8988T (cell line): ENCODE measurements around the gene CSTPP1.
"Not testable (repeated sequence)": the region's sequence is repeated elsewhere in the genome, so short reads cannot be mapped to it uniquely, and the experiment has no call there.

Experiments used
- DNase-seq: peaks from one replicate; pipeline ENCODE4 v3.0.0; 2011

The CSTPP1 gene

DNA sequence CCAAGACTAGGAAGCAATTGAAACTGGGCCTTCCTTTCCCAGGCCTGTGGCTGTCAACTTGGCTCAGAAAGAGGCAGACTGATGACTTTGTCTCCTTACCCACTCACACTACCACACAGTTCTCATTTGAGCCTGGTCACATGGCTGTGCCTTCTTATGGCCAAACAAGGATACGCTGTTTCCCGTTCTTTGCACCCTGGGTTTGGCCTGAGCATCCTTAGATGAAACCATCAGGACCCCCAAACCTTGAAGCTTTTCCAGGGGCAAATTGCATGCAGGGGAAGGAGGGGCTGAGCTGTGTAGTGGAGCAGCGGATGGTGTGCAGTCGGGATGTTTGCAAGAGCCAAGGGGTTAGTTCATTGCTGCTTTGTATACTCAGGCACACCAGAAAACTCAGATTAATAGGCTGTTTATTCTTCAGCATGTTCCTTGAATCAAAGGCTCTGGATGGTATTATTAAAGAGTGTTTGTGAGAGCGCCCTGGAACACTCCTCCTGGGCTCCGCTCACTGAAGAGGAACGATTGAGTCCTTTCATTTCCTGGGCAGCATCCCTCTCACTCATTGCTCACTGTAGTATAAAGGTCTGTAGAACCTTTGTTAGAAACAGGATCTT lies 170.3 kb downstream of the CSTPP1 start:
- no peak for DNase-seq

DNA sequence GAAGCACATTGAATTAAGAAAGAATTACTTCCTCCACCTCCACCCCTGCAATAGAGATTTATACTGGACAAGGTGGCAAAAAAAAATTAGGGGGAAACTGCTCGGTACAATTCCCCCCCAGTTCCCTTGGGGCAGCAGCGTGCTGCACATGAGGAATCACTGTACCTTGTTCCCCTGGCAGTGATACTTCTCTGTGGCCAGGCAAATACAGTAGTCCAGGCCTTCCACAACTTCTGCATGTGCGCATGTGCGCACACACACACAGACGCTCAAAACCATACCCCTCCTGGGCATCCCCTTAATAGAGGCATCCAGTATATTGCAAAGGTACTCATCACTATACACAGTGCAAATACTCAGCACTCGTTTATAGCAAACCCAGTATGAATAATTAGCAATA lies 171.2 kb downstream of the CSTPP1 start:
- DNase-seq: no peak

DNA sequence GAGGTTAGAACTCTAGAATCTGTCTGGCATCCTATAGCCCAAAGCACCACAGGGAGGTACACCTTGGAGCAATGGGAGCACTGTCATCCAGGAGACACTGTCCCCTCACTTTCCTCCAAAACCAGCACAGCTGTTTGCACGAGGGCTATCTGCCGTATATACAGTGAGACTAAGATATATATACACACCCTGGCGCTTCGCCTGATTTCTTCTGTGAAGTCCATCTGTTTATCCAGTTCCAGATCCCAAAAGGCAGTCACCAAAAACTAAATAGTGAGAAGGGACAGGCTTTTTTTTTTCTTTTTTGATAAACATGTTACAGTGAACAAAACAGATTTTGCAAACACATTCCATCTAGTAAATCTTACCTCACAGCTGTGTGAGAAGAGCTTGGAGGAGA lies 171.7 kb downstream of the CSTPP1 start:
- DNase-seq: no peak

DNA sequence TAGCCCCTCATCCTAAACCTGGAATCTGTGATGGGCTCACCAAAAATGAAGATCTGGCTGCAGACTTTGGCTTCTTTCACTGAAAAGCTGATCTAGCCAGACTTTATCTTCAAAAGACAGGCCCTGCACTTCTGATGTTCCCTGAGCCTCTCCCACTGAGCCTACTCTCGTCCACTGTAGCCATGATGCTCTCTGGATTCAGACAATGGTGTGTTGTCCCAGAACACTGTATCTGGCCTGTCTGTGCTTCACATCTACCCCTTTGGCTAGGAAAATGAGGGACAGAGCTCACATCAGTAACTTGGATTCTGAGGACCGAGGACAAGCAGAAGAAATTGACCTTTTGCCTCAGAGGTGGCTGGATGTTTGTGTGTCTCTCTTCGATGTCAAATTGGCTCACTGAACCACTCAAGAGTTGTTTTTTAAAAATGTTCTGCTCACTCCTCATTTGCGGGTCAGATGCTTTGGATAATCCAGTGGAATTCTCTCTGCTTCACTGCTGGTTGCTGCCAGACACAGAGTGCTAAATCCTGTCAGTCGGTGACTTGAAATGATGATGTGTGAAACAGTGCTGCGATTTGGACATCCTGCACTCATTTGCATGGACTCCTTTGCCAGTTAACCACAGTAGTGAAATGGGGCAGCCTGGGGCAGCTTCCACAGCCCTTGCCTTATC lies 172.6 kb downstream of the CSTPP1 start:
- no peak for DNase-seq

DNA sequence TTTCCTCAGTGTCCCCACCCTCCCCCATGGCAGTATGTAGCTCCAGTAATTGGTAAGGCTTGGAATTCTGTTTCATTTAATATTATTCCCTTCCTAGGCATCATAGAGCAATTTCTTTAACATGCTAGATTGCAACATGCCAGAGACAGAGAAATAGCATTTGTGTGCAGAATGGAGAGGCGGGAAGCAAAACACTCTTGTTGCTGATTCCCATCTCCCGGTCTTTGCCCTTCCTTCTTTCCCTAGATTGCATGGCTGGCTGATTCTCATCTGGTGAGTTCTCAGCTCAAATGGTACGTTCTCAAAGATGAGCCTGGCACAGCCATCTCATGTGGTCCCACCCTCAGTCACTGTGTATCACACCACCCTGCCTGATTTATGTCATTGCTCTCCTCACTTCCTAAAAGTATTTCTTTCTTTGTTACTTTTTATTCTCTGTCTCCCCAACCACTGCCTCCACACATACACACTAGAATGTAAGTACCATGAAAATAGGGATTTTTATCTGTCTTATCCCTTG lies 173.2 kb downstream of the CSTPP1 start:
- no peak for DNase-seq

DNA sequence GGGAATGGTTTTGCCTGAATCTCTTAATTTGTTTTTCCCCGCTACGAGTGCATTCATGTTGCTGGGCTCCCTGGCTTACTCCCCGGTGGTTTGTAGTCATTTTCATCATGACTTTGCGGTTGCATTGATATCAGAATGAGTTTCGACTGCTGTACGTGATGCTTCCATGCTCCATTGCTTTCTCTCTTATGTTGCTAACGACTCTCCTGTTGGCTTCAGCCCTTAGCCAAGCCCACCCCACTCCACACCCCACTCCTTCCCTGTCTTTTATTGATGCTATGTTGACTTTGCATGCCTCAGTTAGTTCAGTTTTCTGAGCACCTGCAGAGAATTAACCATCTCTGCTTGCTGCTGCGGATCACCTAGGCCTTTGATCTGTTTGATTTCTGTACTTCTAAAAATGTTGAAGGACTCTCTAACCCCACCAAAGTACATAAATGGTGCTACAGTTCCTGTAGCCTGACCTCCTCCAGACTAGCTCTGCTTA lies 174.8 kb downstream of the CSTPP1 start:
- DNase-seq: no peak

DNA sequence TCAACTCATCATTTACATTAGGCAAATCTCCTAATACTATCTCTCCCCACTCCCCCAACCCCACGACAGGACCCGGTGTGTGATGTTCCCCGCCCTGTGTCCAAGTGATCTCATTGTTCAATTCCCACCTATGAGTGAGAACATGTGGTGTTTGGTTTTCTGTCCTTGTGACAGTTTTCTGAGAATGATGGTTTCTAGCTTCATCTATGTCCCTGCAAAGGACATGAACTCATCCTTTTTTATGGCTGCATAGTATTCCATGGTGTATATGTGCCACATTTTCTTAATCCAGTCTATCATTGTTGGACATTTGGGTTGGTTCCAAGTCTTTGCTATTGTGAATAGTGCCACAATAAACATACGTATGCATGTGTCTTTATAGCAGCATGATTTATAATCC lies 176.4 kb downstream of the CSTPP1 start:
- not testable (repeated sequence) for DNase-seq

DNA sequence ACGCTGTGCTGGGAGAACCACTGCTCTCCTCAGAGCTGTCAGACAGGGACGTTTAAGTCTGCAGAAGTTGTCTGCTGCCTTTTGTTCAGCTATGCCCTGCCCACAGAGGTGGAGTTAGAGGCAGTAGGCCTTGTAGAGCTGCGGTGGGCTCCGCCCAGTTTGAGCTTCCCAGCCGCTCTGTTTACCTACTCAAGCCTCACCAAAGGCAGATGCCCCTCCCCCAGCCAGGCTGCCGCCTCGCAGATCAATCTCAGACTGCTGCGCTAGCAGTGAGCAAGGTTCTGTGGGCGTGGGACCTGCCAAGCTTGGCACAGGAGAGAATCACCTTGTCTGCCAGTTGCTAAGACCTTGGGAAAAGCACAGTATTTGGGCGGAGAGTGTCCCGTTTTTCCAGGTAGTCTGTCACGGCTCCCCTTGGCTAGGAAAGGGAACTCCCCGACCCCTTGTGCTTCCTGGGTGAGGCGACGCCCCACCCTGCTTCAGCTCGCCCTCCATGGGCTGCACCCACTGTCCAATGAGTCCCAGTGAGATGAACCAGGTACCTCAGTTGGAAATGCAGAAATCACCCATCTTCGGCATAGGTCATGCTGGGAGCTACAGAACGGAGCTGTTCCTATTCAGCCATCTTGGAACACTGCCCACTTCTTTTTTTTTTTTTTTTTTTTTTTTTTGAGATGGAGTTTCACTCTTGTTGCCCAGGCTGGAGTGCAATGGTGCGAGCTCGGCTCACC lies 182.6 kb downstream of the CSTPP1 start:
- not testable (repeated sequence) for DNase-seq

DNA sequence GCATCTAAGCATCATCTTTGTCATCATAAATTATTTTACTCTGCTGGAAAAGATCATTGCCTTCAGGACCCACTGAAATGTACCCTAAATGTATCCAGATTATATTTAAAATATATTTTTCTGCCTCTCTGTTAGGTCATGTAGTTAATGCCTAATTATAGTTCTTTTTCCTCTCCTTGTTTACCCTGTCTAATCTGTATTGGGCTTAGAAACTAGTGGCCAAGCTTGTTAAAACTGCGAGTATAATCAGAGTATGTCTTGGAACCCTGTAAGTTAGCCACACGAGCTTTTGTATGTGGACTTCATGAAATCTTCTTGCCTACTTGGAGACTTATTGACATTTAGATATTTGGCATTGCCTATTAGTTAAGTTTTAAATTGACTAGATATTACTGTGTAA lies 184.5 kb downstream of the CSTPP1 start:
- no peak for DNase-seq

DNA sequence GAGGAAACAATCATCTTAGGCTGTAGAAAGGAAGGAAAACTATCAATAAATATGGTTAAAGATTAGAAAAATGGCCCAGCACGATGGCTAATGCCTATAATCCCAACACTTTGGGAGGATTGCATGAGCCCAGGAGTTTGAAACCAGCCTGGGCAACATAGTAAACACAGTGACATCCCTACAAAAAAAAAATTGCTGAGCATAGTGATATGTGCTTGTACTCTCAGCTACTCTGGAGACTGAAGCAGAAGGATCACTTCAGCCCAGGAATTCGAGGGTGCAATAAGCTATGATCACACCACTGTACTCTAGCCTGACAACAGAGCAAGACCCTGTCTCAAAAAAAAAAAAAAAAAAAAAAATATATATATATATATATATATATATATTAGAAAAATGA lies 185.2 kb downstream of the CSTPP1 start:
- no peak for DNase-seq

DNA sequence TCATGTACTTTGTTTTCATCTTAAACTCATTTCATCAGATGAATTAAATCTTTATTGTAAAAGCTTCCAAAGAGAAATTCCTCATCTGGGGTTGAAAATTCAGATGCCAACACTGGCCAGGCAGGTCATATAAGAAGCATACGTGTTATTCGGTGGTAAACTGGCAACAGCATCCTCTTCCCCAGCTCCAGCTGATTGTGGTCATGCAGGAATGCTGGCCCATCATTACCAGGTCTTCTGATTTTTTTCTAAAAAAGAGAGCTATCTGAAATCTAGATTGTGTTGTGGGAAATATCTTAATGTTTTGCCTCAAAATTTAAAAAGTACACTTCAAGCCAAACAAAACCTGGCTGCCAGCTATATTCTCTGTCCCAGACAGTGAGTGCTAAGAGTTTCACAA lies 186.5 kb downstream of the CSTPP1 start:
- DNase-seq: no peak

DNA sequence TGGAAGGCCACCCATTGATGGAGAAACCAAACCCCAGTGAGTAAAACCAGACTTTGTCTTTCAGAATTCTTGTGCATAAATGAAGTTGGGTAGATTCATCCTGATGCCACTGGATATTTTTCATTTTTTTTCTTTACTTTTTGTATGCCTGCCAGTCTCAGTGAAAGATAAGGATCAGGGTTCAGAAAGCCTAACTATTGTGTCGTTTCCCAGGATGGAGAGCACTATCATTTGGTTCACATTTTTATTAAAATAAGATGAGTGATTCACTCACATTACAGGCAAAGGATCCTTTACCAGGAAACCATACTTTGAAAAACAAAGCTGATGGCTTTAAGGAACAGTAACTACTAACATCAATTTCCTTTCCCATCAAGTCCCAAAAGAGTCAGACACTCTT lies 188.1 kb downstream of the CSTPP1 start:
- DNase-seq: no peak

DNA sequence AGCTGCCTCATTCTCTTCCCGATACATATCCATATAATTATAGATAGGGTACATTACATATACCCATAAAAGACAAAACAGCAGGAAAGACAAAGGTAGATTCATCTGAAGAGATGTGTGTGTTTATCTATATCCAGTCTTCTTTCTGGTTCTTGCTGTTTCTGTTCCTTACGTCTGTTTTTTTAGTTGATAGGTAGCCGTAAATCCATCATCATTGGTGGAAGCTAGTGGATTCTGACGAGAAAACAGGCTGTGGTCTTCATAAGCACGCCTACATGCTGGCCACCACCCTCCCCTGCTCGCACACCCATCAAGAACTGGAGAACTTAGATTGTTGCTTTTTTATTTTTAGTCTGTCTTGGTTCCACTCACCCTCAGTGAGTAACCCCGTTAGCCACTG lies 188.5 kb downstream of the CSTPP1 start:
- no peak for DNase-seq

DNA sequence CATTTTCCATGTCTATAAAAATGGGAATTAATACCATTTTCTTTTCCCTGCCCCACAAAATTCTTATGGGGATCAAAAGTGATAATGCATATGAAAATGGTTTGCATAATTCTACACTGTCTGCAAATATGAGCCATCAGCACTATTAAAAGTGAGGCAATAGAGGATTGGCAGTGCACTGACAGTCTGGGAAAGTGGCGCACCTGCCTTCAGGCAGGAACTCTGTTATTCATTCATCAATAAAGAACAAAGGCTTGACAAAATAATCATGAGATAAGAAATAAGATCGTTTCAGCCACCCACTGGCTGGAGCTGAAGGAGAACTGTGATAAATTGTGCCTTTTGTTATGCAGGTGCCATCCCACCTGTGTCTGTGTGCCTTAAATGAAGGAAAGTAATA lies 190.7 kb downstream of the CSTPP1 start:
- DNase-seq: no peak

DNA sequence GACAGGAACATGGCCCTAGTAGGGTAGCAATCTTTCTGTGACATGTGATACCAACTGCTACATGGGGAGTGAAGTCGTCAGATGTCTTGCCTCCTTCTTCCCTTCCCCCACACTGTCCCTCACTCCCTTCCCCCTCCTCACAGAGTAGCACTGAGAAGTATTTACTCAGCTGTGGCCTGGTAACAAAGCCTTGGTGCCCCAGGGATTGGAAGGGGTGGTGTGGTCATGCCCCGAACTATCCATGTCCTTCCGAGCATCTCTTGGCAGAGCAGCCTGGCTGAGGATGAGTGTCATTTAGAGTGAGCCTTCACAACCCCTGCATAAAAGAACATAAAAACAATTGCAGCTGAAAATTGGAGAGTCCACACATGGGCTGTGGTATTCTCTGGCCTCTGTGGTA lies 194.0 kb downstream of the CSTPP1 start:
- DNase-seq: no peak

DNA sequence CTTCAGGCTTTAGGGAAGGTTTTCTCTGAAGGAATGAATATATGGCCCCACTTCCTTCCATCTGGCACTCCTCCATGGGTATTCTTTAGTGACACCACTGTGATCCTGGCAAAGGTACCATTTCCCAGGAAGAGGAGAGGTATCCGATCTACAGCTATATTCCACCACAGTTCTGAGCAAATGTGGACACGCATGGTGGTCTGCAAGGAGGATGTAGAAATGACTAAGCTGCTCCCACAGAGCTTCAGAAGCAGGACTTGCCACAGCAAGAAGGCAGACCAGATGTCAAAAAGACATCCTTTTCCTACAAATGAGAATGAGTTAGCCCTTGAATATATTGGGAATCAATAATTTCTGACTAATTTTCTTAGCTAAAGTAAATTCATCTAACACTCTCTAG lies 194.6 kb downstream of the CSTPP1 start:
- no peak for DNase-seq

DNA sequence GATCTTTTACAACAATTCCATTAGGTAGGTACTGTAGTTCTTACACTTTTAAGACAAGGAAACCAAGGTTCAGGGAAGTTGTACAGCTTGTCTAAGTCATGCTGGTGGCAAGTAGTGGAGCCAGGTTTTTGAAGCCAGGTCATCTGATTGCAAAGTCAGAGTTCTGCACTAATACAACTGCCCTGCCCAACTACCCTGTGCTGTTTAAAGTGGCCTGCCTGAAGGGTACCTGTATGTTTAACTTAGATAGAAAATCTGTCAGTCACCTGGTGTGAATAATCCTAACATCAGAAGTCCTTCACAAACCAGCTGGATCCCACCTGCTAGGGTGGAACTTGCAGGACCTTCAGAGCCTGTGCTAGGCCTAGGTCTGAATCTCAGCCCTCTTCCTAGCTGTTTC lies 195.9 kb downstream of the CSTPP1 start:
- no peak for DNase-seq

DNA sequence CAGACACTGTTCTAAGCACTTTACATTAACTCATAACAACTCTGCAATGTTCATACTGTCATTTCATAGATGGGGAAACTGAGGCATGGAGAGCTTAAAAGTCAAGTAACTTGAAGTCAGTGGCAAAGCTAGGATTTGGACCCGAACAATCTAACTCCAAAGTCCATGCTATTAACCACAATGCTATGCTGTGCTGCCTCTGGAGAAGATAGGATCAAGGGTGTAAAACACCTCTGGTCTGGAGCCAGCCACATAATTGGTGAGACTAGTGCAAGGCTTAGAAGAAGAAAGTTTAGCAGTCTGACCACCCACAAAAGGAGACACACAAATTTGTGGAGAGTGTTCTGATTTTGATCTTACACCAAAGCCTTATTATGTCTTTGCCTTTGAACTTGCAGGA lies 196.4 kb downstream of the CSTPP1 start:
- DNase-seq: no peak

DNA sequence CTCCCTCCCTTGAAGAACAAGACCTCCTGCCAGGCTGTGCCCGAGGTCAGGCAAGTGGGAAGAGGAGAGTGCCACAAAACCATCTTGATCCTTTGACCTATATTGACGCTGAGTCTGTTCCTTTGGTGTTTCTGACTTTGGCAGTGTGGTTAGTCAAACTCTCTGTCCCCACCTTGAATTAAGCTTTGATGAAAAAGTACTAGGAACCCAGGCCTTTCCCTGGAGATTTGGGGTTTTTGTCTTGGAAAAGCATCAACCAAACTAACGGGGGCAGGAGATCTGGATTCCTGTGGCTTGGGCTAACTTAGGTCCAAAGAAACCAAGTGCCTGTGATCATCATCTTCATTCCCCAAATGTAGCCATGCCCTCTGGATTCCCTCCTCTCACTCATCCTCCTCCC lies 199.8 kb downstream of the CSTPP1 start:
- DNase-seq: no peak

DNA sequence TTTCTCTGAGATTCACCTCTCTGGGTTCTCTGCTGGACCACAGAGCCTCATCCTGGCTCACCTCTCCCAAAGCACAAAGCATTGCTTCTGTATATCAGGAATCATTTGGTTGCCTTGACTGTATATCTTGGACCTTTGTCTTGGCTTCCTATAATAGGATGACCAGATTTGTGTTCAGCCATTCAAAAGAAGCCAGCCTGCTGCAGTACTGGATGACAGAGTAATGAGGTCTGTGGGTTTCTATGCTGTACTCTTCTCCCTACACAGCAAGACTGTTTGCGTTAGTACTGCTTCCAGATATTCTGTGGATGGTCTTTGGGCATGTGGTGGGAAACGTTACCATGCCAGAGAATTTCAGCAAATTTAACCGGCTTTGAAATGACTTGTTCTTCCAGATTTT lies 200.4 kb downstream of the CSTPP1 start:
- DNase-seq: no peak

DNA sequence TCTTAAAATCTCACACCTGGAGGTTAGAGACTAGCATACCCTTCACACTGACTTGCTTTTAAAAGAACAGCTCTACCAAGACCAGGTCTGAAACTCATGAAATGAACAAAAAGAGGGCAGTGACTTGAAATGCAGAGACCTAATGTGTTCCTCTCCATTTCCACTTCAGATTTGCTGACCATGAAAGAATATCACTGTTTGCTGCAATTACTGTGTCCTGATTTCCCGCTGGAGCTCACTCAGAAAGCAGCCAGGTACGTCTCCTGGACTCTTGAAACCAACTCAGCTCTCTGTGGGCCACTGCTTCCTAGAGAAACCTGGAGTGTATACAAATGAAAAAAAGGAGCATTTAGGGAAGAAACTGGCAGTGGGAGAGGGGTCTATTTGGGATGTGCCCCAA lies 200.9 kb downstream of the CSTPP1 start:
- no peak for DNase-seq

DNA sequence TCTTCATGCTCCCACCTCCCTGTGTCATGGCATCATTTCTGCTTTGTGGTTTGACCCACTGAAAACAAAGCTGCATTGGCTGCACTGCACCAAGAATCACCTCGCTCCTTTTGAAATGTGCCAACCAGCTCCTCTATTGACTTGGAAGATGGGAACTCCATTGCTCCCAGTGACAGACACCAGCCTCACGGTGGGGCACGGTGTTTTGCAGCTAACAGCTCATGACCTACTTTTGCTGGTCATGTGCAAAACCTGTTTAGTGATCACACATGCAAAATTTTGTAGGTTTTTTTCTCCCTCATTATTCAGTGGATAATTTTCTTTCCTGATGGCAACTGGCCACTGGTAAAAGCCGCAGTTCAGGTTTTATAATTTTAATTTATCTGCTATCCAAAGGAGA lies 203.3 kb downstream of the CSTPP1 start:
- no peak for DNase-seq

DNA sequence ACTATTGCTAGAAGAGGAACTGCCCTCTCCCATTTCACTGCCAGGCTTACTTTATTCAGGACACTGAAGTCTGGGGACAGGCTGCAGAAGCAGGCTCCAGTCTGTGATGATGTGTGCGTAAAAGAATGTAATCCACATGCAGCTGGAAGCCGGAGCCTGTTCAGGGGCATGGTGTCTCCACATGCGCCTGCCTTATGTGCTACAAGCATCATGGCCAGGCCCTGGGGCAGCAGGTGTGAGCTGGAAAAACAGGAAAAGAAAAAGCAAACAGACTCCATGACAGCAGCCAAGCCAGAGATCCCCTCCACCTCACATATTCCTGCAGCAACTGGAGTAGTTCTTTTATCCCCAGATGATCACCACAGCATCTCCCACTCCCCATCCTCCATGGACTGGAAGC lies 206.8 kb downstream of the CSTPP1 start:
- DNase-seq: no peak

DNA sequence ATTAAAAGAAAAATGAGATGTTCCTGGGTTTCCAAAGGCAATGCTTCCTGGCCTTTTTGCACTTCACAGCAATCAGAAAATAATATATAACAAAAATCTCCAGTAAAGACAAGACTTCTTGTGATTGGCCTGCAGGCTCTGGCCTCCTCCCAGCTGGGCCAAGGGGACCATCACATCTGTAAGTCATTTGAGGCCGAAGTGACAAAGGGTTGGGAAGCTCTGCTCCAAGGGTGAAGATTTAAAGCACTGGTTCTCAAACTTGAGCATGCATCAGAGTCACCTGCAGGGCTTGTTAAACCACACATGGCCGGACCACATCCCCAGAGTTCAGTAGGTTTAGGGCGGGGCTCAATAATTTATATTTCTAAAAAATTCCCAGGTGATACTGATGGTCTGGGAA lies 208.0 kb downstream of the CSTPP1 start:
- DNase-seq: no peak
